PC-3 (cell line): Measurements from ENCODE around the gene HM13. TPM values are rescaled to one million over a fixed set of nuclear protein-coding genes. Genes with fewer than 3 reads are reported as not detected.
"Not testable (repeated sequence)": the region's sequence is repeated elsewhere in the genome, so short reads cannot be mapped to it uniquely, and the experiment has no call there.

ENCODE experiments used
- ATAC-seq: fragments of 200-7000 bp; cut with Tn5 transposase; 2 replicates; pipeline ENCODE4 v1.9.1; 2020; ENCODE audit warnings: mild to moderate bottlenecking, moderate library complexity
- BruUV-seq: library from RNA; stranded (reverse); fragments of 400-500 nt; replicated peaks from 2 replicates; lab custom pipeline; 2021; lab: Mats Ljungman, UMichigan
- CTCF ChIA-PET: fragments of 300-600 bp; sonication (Branson Sonifier 250); formaldehyde crosslinking; loops from one replicate; lab custom pipeline; 2022; ENCODE audit warnings: antibody characterized with exemption; lab: Charles Lee
- POLR2A ChIA-PET: fragments of 300-600 bp; sonication (Branson Sonifier 250); formaldehyde crosslinking; loops from one replicate; lab custom pipeline; 2022; ENCODE audit warnings: antibody characterized with exemption; ENCODE audit not compliant: unreplicated experiment; lab: Charles Lee
- DNase-seq: peaks from one replicate; pipeline ENCODE4 v3.0.0-alpha.2; 2015
- H2AFZ ChIP-seq: fragments of 300-600 bp; sonication (generic); 2 replicates; pipeline ENCODE4 v1.6.0; 2016; ENCODE audit warnings: antibody characterized with exemption, low read length
- H3F3A ChIP-seq: fragments of 300-600 bp; sonication (generic); one replicate; pipeline ENCODE4 v1.6.0; 2017; ENCODE audit warnings: antibody characterized with exemption, low read length, control low read depth, mild to moderate bottlenecking; ENCODE audit not compliant: unreplicated experiment
- H3K27ac ChIP-seq: fragments of 300-600 bp; sonication (generic); 2 replicates; pipeline ENCODE4 v1.5.1; 2016; ENCODE audit warnings: mild to moderate bottlenecking, low read length
- H3K27me3 ChIP-seq: fragments of 300-600 bp; sonication (generic); 2 replicates; pipeline ENCODE4 v1.6.1; 2016; ENCODE audit warnings: low read length, mixed read lengths
- H3K36me3 ChIP-seq: fragments of 300-600 bp; sonication (generic); 2 replicates; pipeline ENCODE4 v1.6.1; 2016; ENCODE audit warnings: low read depth, mixed run types, low read length, mixed read lengths
- H3K4me1 ChIP-seq: fragments of 300-600 bp; sonication (generic); 2 replicates; pipeline ENCODE4 v1.5.1; 2016; ENCODE audit warnings: low read length; ENCODE audit not compliant: insufficient read depth
- H3K4me2 ChIP-seq: fragments of 300-600 bp; sonication (generic); 2 replicates; pipeline ENCODE4 v1.6.0; 2016; ENCODE audit warnings: low read length
- H3K4me3 ChIP-seq: fragments of 300-600 bp; sonication (generic); 2 replicates; pipeline ENCODE4 v1.5.1; 2016; ENCODE audit warnings: mild to moderate bottlenecking, low read length, mixed read lengths
- H3K79me2 ChIP-seq: fragments of 300-600 bp; sonication (generic); 2 replicates; pipeline ENCODE4 v1.6.1; 2017; ENCODE audit warnings: low read length, mixed read lengths
- H3K9ac ChIP-seq: fragments of 300-600 bp; sonication (generic); 2 replicates; pipeline ENCODE4 v1.6.0; 2016; ENCODE audit warnings: mild to moderate bottlenecking, low read length
- H3K9me2 ChIP-seq: fragments of 300-600 bp; sonication (generic); replicated peaks from 2 replicates; pipeline ENCODE4 v1.6.1; 2016; ENCODE audit warnings: mixed run types, low read length, mixed read lengths
- H3K9me3 ChIP-seq: fragments of 300-600 bp; sonication (generic); 2 replicates; pipeline ENCODE4 v1.6.1; 2016; ENCODE audit warnings: low read length, mixed read lengths
- H4K20me1 ChIP-seq: fragments of 300-600 bp; sonication (generic); 2 replicates; pipeline ENCODE4 v1.6.1; 2016; ENCODE audit warnings: low read length, mixed read lengths
- CTCF ChIP-seq: fragments of 300-600 bp; sonication (generic); conservative IDR thresholded peaks from 2 replicates; pipeline ENCODE4 v1.5.1; 2017; ENCODE audit warnings: antibody characterized with exemption, low read depth, mild to moderate bottlenecking, low read length
- EZH2 ChIP-seq: fragments of 300-600 bp; sonication (generic); IDR thresholded peaks from one replicate; pipeline ENCODE4 v1.6.1; 2017; ENCODE audit warnings: antibody characterized with exemption, mild to moderate bottlenecking, low read length; ENCODE audit not compliant: unreplicated experiment
- EZH2phosphoT487 ChIP-seq: fragments of 300-600 bp; sonication (generic); IDR thresholded peaks from 2 replicates; pipeline ENCODE4 v1.6.1; 2018; ENCODE audit warnings: mild to moderate bottlenecking, antibody characterized with exemption, low read length, borderline replicate concordance
- intact Hi-C: fragments of 100-400 bp; cut with micrococcal nuclease; formaldehyde crosslinking; loops from 2 replicates; pipeline ENCODE4 v1.9.0; 2023
- total RNA-seq: library from RNA; depleted of rRNA; stranded (reverse); fragments of >200 nt; gene quantifications from 2 replicates; pipeline ENCODE4 v1.2.3, GENCODE V29; 2014

The HM13 gene
- total RNA-seq, 1 experiment from 2014 or later, result 99.5 TPM

GRCh38 chr20:31579245-31579644 lies 65.0 kb downstream of the HM13 start:
- intact Hi-C loops, result no loop called here
- Histone ChIP-seq H3K79me2 (no peaks in the 10 kb centered on the region), H2AFZ (no peak overlapping the region), H3K9me2 (no peaks in the 10 kb centered on the region), H3K9me3 (no peaks in the 10 kb centered on the region), H3K4me2 (no peak overlapping the region), H3K27ac (no peak overlapping the region), H4K20me1 (no peaks in the 10 kb centered on the region), H3K9ac (no peak overlapping the region), H3K36me3 (no peaks in the 10 kb centered on the region), H3K4me3 (no peak overlapping the region), H3F3A (no peaks in the 10 kb centered on the region), H3K4me1 (peaks cover under 1% of the 10 kb centered on the region), H3K27me3 (no peaks in the 10 kb centered on the region)
- BruUV-seq, result no TSS peak
- CTCF ChIA-PET, result no interaction called here
- TF ChIP-seq CTCF, result no peak
- no peak for TF ChIP-seq EZH2
- no peak for TF ChIP-seq EZH2phosphoT487
- POLR2A ChIA-PET, result no interaction called here
- ATAC-seq (no peak), DNase-seq (no peak)

GRCh38 chr20:31579941-31580651 lies 65.9 kb downstream of the HM13 start:
- H3K4me3 ChIP-seq, ATAC-seq, BruUV-seq, DNase-seq, H3K4me2 ChIP-seq, H3K79me2 ChIP-seq, POLR2A ChIA-PET, H3F3A ChIP-seq, H3K27me3 ChIP-seq, H3K9me2 ChIP-seq, H2AFZ ChIP-seq, H3K9ac ChIP-seq, H3K36me3 ChIP-seq, intact Hi-C loops, H3K9me3 ChIP-seq, H4K20me1 ChIP-seq, CTCF ChIA-PET, H3K4me1 ChIP-seq, H3K27ac ChIP-seq: not testable (repeated sequence)

- Histone ChIP-seq H3K36me3 (no peaks in the 10 kb centered on the region), H3K4me3 (no peak overlapping the region), H3K27ac (no peak overlapping the region), H3K79me2 (no peaks in the 10 kb centered on the region), H4K20me1 (no peaks in the 10 kb centered on the region), H3K4me2 (no peak overlapping the region), H3K9ac (no peak overlapping the region), H2AFZ (no peak overlapping the region), H3K27me3 (no peaks in the 10 kb centered on the region), H3K4me1 (no peaks in the 10 kb centered on the region), H3F3A (no peaks in the 10 kb centered on the region), H3K9me2 (no peaks in the 10 kb centered on the region), H3K9me3 (no peaks in the 10 kb centered on the region)
- intact Hi-C loops, result no loop called here
- ChIA-PET POLR2A (no interaction called here), CTCF (no interaction called here)
- DNase-seq, result no peak
- no peak for ATAC-seq
- TF ChIP-seq CTCF (no peak), EZH2 (no peak), EZH2phosphoT487 (no peak)
- BruUV-seq, result no TSS peak
These were observed 66.5 kb downstream of the HM13 start for GRCh38 chr20:31580706-31581105.
